Measurements from ENCODE around the gene NHSL2.

The NHSL2 gene

DNA sequence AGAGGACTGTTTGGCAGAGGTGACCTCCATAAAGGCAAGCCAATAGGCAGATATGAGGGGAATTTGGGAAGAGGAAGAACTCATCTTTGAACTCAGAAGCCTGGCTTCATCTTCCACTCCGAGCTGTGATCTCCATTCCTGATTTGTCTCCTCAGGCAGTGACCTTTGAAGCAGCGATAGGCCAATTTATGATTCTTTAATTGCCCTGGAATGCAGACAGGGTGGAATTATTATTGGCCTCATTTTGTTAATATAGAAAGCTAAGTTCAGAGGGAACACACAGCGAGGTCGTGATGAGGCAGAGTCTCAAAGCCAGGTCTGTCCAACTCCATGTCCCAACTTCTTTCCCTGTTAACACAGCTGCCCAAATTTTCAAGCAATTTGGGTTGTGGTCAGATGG lies 204.2 kb downstream of the NHSL2 start:
- no peak for DNase-seq

GRCh38 chrX:72115380-72115779 lies 204.7 kb downstream of the NHSL2 start:
- DNase-seq = no peak

DNA sequence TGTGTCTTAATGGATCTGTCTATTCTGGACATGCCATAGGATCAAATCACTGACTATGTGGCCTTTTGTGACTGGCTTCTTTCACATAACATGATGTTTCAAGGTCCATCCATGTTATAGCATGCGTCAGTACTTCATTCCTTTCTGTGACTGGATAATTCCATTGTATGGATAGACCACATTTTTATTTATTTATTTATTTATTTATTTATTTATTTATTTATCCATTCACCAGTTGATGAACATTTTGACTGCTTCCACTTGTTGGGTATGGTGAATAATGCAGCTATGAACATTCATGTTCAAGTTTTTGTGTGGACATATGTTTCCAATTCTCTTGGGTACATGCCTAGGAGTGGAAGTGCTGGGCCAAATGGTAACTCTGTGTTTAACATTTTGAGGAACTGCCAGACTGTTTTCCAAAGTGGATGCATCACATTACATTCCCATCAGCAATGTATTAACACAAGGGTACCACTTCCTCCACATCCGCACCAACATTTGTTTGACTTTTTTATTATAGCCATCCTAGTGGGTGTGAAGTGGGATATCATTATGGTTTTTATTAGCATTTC lies 207.1 kb downstream of the NHSL2 start:
- no peak for DNase-seq

DNA sequence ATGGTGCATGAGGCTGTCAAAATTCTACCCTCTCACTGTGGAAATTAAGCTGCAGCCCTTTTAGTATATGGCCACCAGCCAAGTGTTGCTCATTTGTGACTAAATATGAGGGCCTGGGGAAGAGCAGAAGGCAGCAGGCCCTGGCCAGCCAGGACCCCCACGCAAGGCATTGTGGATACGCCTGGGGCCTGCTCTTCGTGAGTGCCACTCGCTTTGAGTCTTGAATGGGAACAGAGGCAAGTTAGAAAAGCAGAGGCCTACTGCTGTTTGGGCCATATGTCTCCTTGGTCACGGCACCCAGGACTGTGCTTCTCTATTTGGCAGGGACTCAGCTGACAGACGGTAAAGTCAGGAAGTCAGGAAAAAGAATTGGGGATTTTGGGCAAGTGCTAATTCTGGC lies 210.2 kb downstream of the NHSL2 start:
- DNase-seq = no peak

GRCh38 chrX:72121383-72121782 lies 210.7 kb downstream of the NHSL2 start:
- DNase-seq = peak; percentile 31

- no peak for DNase-seq
These were observed 212.1 kb downstream of the NHSL2 start for GRCh38 chrX:72122621-72123337.

DNA sequence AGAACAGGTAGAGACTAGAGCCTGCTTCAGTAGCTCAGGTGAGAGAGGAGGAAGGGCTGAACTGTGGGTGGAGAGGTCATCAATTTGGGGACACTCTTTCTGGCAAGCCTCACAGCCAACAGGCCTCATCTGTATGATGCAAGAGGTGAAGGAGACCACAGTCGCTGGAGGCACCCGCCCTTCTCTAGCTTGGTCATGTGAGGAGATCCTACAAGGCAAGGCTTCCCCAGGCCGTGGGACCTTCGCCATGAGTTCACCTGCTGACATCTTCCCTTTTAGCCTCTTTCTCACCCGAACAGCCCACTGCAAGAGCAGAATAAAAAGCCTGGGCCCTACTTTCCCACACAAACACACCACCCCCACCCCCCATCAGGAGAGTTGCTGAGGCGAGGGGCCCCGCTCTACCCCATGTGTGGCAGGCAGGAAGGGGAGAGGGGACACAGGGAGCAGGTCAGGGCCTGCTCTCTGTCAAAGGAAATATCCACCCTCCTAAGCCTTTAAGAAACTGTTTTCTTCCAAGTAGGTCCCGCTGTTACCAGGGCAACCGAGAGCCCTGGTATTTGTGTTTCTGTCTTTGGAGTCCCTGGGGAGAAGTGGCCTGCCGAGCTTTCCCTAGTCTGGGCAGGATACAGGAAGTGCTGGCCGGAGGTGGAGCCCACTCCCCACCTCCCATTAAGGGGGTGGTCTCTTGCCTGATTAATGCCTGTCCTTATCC lies 213.0 kb downstream of the NHSL2 start:
- no peak for DNase-seq

DNA sequence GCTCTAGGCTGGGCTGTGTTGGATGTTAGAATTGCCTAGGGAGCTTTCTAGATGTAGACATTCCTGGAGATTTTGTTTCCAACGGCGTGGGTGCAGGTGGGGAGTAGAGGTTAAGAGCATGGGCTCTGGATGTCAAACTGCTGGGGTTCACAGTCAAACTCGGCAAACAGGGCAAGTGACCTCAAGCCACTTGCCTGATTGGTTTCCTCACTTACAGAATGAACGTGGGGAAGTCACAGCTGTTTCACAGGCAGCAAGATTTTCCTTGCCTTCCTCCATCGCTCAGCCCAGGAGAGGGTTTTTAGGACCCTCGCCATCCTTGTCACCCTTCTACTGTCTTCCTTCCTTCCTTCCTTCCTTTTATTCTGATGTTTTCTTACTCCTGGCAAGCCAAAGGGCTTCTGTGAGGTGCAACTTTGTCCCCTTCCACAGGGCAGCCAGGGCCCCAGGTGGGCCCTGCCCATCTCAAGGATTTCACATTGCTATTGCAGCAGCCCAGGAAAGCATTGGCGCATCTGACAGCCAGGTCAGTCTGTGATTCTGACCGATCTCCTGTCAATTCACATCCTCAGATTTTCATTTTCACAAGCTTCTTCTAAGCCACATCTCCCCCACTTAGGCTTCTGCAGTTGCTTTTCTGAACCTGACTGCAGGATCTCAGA lies 214.0 kb downstream of the NHSL2 start:
- DNase-seq = no peak

DNA sequence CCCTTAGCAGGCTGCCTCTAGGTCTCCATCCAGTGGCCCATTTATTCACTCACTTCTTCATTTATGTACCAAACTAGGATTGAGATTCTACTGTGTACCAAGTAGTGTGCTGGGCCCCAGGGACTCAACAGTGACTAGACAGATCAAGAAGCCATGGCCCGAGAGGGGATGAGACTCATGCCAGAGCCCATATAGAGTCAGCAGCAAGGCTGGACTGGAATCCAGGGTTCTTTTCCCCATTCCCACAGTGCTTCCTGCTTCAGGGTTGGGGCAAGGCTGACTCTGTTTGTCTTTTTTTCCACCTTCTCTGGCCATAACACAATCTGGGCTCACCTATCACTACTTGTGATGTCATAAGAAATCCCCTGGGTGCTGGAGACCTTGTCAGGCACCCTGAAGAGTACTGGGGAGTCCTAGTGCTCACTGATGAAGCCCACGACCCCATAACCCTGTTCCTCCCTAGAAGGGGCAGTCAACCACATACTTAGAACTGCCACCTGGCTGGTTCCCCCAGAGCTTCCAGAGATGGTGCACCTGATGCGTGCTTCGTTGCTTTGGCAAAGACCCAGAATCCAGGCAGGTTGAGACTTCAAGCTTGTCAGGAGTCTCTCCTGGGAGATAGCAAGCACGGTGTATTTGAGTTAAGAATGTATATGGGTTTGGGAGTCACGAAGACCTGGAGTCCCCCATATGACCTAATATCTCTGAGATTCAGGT lies 214.8 kb downstream of the NHSL2 start:
- no peak for DNase-seq

GRCh38 chrX:72126048-72126415 lies 215.4 kb downstream of the NHSL2 start:
- DNase-seq = no peak

DNA sequence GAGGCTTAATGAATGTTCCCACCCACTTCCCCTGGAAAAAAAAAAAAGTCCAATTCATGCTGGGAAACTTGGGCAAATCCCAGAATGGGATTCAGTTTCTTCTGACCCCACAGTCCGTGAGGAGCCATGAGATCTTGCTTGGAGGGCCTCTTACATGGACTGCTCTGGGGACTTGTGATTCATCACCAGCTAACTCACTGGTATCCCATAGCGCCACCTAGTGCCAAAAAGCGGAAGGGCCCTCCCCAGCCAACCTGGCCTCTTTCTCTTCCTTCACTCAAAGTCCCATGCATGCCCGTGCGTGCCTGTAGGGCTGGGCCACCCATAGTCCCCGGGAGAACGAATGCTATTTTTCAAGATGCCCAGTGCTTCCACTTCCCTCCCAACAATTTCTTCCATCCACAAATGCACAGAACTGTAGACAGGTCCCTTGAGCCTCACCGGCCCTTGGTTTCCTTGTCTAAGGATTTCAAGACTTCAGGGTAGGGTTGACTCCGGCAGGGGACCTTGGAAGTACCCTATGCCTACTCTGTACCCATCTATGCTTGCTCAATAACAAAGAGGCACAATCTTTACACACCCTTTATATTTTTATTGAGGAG lies 216.0 kb downstream of the NHSL2 start:
- peak; percentile 53 for DNase-seq

- DNase-seq = no peak
These were observed 216.7 kb downstream of the NHSL2 start for GRCh38 chrX:72127332-72127731.

DNA sequence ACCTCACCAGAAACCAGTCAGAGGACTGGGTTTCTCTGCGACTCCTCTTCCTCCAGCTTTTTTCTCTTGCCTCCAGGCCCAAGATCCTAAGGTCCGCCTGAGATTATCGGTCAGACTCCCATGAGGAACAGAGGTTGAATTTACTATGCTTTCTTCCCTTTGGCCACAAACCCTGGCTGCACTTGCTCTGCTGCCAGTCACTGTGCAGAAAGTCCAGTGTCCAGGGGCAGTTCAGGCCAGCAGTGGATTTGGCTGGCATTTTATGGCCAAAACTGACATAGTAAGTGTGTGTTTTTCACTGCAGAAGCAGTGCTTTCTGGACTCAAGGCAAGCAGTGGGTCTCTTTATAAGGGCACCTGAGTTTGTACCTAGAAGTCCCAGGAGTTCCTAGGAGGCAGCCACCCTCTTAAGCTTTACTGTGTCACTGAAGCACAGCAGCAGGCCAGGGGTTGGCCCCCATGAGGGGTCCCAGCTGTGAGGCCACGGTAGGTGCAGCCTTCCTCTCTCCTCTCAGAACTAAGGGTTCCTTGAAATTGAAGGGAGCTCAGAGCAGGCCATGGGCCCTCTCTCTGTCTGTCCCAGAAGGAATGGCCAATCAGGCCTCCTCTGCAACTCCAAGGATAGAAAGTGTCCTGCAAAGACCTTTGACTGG lies 217.7 kb downstream of the NHSL2 start:
- DNase-seq = no peak

- no peak for DNase-seq
These were observed 218.2 kb downstream of the NHSL2 start for GRCh38 chrX:72128881-72129280.

DNA sequence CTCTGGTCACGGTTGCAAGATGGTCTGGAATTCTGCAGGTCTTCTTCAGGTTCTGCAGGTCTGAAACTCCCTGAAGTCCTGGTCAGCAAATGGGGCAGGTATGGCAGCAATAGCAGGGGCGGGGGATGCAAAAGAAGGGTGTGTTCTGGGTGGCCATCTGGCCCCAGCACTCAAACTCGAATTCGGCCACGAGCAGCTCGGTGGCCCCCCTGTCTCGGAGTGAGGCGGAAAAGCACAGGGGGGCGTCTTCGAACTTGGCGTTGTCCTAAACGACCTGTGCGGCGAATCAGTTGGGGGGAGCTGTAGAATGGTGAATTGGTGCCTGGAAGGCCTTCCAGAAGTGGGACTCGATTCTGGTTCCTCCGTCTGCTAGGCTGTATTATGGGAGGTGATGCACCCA lies 219.0 kb downstream of the NHSL2 start:
- no peak for DNase-seq

GRCh38 chrX:72130156-72130761 lies 219.6 kb downstream of the NHSL2 start:
- no peak for DNase-seq

- no peak for DNase-seq
These were observed 220.2 kb downstream of the NHSL2 start for GRCh38 chrX:72130762-72131250.

DNA sequence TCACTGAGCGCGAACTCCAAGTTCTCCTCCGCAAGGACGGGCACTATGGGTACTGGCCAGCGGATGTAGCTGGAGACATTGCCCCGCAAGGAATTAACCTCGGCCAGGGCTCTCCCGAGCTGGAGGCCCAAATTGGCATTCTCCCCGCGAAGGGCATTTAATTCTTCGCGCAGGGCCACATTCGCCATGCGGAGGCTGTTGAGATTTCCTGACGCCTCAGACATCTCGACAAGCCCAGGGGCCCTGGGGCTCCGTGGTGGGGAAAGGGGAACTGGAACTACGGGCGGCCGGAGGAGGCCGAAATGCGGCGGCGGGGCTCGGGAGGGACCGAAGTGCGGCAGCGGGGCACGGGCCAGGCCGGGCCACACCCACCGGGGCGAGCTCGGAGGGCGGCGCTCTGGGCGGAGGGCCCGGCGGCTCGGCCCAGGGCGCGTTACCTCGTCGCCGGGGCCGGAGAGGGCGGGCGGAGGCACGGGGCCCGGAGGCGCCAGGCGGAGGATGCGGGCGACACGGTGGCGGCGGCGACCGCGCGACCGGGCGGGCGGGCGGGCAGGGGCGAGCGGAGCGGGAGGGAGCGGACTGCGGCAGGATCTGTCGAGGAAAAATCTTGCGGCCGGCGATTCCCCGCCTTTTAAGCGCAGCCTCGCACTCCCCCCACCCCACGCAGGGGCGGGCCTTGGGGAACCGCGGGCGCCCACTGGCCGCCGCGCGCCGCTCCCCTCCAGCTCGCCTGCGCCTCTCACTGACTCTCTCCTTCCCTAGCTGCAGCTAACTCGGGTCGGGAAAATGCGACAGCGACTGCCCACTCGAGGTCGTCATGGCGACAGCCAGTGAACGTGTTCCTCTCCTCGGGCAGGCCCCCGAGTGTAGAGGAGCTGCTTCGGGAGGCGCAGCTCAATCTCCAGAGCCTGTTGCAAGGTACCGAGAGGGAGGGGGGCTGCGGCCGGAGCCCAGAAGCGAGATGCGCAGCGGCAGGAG lies 221.0 kb downstream of the NHSL2 start, which contains the start of gene RTL5:
TSS of gene RTL5 (minus strand) at position 599 of the 978 bp plus-strand sequence.
- no peak for DNase-seq

DNA sequence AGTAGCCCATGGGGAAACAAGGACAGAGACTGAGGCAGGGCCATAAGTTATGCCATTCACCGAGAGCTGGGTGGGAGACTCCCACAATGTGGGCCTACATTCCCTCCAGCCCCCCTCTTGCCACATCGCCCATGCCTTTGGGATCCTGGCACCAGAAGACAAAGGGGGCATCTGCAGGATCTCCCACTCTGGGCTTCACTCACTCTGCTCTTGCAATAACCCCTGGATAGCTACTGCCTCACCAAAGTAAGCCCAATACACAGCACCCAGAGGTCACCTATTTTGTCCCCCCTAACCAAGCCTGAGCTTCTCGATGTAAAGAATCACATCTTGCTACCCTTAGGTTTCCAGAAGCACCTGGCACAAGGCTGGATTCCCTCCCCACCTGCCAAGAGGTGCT lies 221.8 kb downstream of the NHSL2 start:
- no peak for DNase-seq

All from NK-92 treated with Interleukin-12 subunit alpha and Interleukin-12 subunit beta, amount 100 ng/mL, for 24 hours (cell line).